ENCODE data around the gene LBHD2. TPM values are rescaled to one million over a fixed set of nuclear protein-coding genes. Genes with fewer than 3 reads are reported as not detected.

The LBHD2 gene
- total and polyA plus RNA-seq, 2 of the 13 experiments (the other 11 are each of a cell fraction or from before 2014, with no cell fraction given): 0.67 to 1.00 TPM

DNA sequence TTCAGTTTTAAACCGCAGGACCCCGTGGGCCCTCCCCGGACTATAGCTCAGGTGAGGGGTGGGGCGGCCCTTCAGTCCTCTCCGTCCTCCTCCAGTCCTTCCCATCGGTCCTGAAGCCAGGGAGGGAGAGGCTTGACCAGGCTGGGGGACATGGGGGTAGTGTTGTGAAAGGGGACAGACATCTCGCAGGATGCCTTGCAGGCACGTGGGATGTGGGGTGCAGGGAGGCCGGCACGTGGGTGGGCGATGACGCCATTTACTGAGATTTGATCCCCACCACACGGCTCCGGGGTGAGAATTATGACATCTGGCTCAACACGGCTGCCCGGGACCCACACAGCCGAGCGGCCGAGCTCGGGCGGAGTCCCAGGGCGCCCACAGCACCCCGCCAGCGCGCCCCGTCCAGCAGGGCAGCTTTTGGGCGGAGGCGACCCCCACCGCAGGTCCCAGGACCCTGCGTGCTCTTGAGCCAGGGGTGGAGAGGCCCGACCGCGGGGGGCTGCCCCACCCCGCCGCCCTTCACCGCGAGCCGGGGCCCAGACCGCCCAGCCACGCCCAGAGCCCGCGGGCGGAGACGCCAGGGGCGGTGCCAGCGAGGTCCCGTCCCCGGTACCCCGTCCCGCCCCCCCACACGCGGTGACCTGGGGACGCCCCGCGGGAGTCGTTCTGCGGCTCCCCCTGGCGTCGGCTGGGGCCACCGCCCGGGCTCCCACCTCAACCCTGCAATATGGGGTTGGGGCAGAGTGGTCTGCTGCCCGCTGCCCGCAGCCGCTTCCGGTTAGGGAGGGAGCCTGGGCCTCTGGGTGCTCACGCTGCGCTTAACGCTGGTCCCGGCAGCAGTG lies 7.3 kb downstream of the LBHD2 start (continued):
- TF ChIP-seq FLYWCH1 (CRISPR knock-in tag; IDR thresholded peaks at IDR 0.05) (no peak), ZNF720 (CRISPR knock-in tag; IDR thresholded peaks at IDR 0.05) (no peak), ZNF180 (CRISPR knock-in tag; IDR thresholded peaks at IDR 0.05; ENCODE audit: borderline replicate concordance, low read depth) (no peak), MAFF (IDR thresholded peaks at IDR 0.05; ENCODE audit: low read depth, low read length) (no peak), ZKSCAN8 (CRISPR knock-in tag; IDR thresholded peaks at IDR 0.05; ENCODE audit: borderline replicate concordance) (no peak), MED1 (CRISPR knock-in tag; IDR thresholded peaks at IDR 0.05) (0 out of 2 replicates have a peak, but pooled peaks have one; percentile 23), ZNF143 (CRISPR knock-in tag; IDR thresholded peaks at IDR 0.05) (no peak), ZNF883 (CRISPR knock-in tag; IDR thresholded peaks at IDR 0.05; ENCODE audit: not compliant biosample characterization) (no peak), ATF1 (CRISPR knock-in tag; IDR thresholded peaks at IDR 0.05) (no peak), DPF2 (CRISPR knock-in tag; IDR thresholded peaks at IDR 0.05; ENCODE audit: borderline replicate concordance, low read depth) (no peak), GABPB1 (CRISPR knock-in tag; IDR thresholded peaks at IDR 0.05) (peak; percentile 74)
- TF ChIP-seq, protein P1, sequence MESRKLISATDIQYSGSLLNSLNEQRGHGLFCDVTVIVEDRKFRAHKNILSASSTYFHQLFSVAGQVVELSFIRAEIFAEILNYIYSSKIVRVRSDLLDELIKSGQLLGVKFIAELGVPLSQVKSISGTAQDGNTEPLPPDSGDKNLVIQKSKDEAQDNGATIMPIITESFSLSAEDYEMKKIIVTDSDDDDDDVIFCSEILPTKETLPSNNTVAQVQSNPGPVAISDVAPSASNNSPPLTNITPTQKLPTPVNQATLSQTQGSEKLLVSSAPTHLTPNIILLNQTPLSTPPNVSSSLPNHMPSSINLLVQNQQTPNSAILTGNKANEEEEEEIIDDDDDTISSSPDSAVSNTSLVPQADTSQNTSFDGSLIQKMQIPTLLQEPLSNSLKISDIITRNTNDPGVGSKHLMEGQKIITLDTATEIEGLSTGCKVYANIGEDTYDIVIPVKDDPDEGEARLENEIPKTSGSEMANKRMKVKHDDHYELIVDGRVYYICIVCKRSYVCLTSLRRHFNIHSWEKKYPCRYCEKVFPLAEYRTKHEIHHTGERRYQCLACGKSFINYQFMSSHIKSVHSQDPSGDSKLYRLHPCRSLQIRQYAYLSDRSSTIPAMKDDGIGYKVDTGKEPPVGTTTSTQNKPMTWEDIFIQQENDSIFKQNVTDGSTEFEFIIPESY (CRISPR knock-in tag; IDR thresholded peaks at IDR 0.05): no peak
- TF ChIP-seq, protein P2, sequence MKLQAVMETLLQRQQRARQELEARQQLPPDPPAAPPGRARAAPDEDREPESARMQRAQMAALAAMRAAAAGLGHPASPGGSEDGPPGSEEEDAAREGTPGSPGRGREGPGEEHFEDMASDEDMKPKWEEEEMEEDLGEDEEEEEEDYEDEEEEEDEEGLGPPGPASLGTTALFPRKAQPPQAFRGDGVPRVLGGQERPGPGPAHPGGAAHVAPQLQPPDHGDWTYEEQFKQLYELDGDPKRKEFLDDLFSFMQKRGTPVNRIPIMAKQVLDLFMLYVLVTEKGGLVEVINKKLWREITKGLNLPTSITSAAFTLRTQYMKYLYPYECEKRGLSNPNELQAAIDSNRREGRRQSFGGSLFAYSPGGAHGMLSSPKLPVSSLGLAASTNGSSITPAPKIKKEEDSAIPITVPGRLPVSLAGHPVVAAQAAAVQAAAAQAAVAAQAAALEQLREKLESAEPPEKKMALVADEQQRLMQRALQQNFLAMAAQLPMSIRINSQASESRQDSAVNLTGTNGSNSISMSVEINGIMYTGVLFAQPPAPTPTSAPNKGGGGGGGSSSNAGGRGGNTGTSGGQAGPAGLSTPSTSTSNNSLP (IDR thresholded peaks at IDR 0.05; ENCODE audit: low read depth, low read length): no peak
- TF ChIP-seq, protein P3, sequence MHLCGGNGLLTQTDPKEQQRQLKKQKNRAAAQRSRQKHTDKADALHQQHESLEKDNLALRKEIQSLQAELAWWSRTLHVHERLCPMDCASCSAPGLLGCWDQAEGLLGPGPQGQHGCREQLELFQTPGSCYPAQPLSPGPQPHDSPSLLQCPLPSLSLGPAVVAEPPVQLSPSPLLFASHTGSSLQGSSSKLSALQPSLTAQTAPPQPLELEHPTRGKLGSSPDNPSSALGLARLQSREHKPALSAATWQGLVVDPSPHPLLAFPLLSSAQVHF (CRISPR knock-in tag; IDR thresholded peaks at IDR 0.05): no peak
- TF ChIP-seq, protein P4, sequence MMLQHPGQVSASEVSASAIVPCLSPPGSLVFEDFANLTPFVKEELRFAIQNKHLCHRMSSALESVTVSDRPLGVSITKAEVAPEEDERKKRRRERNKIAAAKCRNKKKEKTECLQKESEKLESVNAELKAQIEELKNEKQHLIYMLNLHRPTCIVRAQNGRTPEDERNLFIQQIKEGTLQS (CRISPR knock-in tag; IDR thresholded peaks at IDR 0.05): no peak
- TF ChIP-seq, protein P5, sequence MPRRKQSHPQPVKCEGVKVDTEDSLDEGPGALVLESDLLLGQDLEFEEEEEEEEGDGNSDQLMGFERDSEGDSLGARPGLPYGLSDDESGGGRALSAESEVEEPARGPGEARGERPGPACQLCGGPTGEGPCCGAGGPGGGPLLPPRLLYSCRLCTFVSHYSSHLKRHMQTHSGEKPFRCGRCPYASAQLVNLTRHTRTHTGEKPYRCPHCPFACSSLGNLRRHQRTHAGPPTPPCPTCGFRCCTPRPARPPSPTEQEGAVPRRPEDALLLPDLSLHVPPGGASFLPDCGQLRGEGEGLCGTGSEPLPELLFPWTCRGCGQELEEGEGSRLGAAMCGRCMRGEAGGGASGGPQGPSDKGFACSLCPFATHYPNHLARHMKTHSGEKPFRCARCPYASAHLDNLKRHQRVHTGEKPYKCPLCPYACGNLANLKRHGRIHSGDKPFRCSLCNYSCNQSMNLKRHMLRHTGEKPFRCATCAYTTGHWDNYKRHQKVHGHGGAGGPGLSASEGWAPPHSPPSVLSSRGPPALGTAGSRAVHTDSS (CRISPR knock-in tag; conservative IDR thresholded peaks at IDR 0.05): no peak
- TF ChIP-seq, protein P6, sequence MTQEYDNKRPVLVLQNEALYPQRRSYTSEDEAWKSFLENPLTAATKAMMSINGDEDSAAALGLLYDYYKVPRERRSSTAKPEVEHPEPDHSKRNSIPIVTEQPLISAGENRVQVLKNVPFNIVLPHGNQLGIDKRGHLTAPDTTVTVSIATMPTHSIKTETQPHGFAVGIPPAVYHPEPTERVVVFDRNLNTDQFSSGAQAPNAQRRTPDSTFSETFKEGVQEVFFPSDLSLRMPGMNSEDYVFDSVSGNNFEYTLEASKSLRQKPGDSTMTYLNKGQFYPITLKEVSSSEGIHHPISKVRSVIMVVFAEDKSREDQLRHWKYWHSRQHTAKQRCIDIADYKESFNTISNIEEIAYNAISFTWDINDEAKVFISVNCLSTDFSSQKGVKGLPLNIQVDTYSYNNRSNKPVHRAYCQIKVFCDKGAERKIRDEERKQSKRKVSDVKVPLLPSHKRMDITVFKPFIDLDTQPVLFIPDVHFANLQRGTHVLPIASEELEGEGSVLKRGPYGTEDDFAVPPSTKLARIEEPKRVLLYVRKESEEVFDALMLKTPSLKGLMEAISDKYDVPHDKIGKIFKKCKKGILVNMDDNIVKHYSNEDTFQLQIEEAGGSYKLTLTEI (CRISPR knock-in tag; conservative IDR thresholded peaks at IDR 0.05): no peak
